Stimulated activated CD4-positive, alpha-beta T cell treated with anti-CD3 and anti-CD28 coated beads, TNF-alpha, amount 100 ng/mL, for 1 hour (primary cell): ENCODE results near the gene PRSS57.

Experiments
- DNase-seq, 3 donors: peaks; one replicate each; pipeline ENCODE4 v3.0.0-alpha.2; 2020; ENCODE audit warnings: low read depth in 3 of 3, low spot score in 1 of 3

Gene PRSS57

DNA sequence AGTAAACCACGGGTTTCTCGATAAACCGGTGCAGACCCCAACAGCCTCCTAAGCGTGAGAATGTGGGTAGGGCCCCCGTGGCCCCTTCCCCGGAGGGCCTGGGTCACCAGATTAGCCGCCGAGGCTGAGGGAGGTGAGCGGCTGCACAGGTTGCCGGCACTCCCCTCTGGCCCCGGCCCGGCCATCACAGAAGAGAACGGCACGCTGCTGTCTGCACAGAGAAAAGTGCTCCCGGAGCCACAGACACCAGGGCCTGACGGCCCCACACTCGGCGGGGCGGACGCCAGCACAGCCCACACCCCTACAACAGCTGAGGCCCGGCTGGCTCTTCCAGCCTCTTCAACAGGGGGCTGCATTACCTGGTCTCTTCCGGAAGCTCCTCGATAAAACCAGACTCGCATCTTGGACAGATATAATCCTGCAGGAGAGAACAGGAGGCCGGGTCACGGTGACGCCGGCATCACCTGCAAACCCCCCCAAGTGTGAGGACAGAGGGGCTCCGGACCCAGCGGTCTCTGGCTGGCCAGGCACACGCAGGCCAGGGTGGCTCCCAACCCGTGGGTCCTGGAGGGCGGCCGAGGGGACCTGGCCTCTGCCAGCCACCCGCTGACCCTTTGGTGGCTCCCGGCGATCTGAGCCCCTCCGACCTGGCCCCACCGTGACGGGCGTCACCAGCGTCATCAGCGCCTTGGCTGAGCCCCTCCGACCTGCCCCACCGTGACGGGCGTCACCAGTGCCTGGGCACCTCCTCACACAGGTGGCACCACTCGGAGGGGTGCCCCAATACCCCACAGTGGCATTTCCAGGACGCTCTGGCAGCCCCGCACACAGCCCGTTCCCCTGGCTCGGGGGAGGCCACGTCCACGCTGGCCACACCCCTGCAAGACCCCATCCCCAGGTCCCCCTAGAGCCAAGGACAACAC lies 42.5 kb downstream of the PRSS57 start:
- DNase-seq: no peak

DNA sequence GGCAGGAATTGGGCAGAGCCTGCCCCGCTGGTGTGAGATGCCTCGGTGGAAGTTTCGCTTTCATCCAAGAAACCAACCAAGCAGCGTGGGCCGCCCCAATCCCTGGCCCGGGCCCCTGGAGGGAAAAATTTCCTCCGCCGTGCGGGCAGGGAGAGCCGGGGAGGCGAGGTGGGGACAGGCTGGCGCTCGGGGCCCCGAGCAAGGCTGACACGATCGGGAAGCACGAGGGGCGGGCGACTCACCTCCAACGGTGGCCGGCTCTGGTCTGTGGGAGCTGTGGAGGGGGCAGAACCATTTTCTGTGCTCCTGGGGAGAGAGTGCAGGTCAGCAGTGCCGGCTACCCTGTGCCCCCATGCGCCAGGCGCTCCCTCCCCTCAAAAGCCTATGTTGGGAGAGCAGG lies 43.3 kb downstream of the PRSS57 start:
- DNase-seq: no peak

DNA sequence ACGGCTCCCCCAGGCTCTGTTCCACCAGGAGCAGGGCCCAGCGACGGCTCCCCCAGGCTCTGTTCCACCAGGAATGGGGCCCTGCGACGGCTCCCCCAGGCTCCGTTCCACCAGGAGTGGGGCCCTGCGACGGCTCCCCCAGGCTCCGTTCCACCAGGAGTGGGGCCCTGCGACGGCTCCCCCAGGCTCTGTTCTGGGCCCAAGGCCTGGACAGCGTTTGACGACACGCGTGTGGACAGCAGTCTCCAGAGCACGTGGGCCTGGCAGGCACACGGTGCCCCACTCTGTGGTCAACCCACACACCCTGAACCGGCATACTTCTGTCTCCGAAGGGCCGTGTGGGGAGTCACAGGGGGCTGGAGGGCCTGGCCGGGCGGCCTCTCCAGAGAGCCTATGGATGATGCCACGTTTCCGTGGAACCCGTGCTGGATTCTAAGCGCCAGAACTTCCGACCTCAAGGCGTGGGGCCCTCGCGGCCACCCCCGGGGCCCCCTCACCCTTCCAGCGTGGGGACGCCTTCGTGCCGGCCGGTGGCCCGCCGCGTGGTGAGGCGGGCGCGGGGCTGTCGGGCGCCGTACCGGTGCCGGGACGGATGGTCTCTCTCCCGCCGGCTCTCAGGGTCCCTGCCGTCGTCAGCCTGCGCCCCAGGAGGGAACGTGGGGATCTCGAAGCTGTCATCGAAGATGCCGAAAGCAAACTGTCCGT lies 44.0 kb downstream of the PRSS57 start:
- no peak for DNase-seq

DNA sequence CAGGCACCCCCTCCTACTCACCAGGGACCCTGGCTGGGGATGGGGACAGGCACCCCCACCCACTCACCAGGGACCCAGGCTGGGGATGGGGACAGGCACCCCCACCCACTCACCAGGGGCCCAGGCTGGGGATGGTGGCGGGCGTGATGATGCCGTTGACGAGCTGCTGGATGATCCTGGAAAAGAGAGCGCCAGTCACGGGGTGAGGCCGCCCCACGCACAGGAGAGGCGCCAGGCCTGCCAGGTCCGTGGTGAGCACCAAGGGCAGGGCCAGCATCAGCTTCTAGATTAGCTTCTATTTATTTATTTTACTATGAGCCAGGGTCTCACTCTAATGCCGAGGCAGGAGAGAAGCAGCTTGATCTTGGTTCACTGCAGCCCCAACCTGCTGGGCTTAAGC lies 45.1 kb downstream of the PRSS57 start:
- no peak for DNase-seq

DNA sequence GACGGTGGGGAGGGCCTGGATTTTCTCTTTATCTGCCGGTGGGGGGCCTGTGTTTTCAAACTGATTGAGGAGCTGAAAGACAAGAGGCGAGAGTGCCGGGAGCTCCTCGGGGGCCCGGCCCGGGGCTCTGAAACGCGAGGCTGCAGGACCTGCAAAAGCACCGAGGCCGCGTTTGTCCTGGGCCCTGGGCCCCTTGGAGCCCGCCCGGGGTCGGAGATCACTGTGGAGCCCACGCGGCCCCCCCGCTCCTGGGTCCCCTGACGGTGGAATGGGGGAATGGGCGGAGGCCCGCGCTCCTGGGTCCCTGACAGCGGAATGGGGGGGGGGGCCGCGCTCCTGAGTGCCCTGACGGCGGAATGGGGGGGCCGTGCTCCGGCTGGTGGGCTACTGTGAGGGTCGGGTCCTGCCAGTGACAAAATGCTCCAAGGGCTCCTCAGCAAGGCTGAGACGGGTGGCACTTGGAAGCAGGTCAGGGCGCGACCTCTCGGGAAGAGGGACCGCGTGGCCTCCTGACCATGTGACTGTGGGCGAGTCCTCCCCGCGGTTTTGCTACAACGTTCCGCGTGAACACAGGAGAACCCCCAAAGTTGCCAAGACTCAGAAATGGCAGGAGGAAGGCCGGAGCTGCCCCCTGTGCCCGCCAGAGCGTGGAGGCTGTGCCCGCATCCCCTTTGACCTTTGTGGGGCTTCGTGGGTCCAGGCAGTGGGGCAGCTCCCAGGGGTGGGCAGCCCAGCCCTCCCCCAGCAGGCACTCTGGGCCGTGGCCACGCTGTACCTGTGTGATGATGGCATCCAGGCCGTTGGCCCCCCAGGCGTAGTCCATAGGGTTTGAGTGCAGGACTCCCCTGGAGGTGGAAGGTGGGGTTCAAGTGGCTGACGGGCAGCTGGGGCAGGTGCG lies 46.1 kb downstream of the PRSS57 start:
- DNase-seq: no peak

DNA sequence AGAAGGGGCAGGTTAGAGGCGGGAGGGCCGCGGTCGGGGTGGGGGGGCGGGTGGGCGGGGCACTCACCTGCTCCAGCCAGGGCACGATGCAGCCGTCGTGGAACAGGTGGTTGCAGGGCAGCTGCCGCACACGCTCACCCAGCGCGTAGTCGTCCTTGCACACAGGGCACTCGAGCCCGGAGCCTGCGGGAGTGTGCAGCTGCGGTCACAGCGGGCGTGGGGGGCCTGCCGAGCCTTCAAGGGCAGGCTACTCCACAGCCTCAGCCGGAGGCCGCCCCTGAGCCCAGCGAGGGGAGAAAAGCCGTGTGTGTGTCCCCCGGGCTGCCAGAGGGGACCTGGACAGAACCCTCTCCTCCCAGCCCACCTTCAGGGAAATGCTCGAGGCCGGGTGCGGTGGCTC lies 46.9 kb downstream of the PRSS57 start:
- DNase-seq: no peak

DNA sequence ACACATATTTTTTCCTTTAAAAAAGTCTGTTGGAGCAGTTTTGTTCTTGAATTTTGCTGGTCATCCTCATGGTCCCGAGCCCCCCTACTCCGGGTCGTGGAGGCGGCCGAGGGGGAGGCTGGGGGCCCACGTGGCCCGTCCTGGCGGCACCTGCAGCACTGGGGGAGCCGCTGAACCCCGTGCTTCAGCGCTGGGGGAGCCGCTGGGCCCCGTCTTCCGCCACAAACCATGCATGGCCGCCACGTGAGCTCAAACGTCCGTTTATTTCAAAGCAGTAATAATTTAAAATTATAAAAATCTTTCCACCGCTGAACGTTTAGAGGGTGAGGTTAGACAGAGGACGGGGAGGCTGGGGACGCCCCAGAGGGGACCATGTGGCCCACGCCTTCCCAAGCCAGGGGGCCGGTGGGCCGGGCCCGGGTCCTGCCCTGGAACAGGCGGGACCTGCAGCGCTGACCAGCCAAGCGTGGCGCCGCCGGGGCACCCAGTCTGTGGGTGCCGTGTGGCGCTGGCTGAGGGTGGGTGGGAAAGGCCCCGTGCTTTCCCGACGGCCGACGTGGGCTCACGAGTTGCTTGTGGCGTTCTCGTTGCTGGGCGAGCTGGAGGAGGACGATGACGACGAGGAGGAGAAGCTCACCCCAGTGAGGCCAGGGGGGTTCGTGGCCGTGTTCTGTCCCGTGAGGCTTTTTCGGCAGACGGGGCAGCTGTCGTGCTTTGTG lies 47.5 kb downstream of the PRSS57 start:
- no peak for DNase-seq

DNA sequence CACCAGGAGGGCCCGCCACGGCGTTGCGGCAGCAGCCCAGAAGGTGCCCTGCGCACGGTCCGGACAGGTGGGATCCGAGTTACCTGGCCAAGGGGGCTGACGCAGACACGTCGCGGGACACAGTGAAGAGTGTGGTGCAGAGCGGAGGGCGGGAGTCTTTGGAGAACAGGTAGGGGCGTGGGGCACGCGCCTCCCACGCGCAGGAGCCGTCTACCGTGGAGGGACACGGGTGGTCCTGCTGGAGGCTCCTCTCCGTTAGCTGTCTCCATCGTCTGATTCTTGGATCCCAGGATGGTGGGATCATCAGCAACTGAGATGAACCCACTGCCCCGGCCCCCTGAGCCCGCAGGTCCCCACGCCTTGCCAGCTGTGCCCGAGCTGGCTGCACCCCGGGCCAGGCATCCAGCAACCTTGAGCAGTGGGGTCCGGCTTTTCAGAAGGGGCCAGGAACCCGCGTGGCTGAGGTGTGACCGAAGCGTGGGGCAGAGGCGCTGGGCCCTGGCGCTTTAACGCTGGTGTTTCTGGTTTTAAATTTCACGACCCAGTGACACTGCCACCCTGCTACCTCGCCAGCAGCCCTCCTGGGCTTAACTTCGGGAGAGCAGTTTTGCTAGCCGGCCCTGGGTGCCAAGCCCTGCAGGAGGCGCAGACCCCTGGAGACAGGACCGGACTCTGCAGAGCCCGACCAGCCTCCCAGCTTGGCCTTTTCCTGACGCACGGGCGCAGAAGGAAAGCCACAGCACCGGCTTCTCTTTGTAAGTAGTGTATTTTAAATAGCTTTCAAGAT lies 48.3 kb downstream of the PRSS57 start:
- no peak for DNase-seq

DNA sequence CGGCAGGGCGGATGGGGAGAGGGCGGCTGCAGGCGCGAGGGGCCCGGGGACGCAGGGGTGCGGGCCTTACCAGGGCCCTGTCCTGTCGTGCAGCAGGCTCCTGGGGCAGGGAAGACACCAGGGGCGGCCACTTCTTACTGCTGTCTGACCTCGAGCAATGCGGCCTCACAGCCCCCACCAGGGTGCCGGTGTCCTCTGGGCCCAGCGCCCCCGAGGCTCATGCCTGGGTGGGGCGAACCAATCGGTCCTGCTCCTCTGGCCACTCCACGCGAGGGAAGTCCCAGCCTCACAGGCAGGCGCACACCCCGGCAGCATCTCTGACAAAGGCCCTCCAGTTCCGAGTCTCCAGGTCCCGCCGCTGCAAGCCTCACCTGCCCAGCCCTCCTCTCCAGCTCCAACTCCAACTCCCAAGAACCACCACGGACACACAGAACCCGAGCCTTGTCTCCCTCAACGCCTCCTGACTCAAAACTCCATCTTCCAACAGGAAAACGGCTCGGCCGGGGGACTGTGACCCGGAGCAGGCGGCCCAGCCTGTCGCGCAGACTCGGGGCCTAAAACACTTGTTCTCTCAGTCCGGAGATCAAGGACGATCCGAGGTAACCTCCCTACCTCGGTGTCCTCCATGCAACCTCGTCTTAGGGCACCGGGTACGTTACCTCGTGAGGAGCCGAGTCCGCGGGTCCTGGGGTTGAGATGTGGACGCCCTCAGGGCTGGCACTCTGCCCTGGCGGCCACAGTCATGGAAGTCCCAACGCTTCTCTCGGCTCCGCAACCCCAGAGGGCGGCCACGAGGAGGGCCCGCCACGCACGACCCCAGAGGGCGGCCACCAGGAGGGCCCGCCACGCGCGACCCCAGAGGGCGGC lies 49.1 kb downstream of the PRSS57 start:
- DNase-seq: no peak

DNA sequence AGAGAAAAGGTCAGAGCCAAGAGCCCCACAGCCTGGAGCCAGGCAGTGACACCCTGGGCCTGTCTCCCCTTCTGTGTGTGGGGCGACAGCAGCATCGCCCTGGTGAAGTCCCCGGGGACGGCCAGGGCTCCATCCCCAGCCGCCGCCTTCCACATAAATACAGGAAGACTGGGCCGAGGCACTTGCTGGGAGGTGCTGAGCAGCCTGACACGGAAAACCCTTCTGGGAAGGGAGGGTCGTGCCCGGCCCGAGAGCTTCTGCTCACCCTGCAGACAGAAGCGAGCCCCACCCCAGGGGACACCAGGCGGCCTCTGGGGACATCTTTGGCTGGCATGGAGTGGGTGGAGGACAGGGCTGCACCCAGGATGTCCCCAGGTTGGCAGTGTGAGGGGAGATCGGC lies 50.5 kb downstream of the PRSS57 start:
- DNase-seq: no peak

DNA sequence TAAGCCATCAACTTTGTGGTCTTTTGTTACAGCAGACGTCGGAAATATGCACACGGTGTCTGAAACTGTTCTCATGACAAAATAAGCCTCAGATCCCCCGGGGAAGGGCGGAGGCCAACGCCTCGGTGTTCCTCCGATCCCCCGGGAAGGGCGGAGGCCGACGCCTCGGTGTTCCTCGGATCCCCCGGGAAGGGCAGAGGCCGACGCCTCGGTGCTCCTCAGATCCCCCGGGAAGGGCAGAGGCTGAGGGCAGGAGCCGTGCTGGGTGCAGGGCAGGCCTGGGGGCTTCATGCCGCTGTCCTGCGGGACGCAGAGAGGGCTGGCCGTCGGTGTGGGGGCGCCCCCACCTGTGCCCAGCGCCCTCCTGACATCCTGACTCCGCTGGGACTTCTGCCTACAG lies 50.9 kb downstream of the PRSS57 start:
- DNase-seq: no peak

DNA sequence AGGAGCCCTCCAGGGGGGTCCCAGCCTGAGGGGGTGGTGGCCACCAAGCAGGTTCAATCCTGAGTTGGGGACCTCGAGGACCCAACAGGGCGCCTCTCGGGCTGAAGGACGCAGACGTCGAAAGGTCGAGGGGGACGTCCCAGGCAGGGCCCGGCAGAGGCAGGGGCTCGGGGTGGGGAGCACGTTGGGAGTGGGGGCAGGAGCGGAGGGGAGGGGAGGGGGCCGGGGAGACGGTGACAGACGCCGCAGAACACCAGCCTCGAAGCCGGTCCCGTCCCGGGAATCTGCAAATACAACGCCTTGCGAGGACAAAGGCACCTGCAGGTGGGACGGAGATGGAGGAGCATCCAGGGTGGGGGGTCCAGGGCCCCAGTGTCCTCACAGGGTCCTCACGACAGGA lies 51.5 kb downstream of the PRSS57 start:
- DNase-seq: no peak

DNA sequence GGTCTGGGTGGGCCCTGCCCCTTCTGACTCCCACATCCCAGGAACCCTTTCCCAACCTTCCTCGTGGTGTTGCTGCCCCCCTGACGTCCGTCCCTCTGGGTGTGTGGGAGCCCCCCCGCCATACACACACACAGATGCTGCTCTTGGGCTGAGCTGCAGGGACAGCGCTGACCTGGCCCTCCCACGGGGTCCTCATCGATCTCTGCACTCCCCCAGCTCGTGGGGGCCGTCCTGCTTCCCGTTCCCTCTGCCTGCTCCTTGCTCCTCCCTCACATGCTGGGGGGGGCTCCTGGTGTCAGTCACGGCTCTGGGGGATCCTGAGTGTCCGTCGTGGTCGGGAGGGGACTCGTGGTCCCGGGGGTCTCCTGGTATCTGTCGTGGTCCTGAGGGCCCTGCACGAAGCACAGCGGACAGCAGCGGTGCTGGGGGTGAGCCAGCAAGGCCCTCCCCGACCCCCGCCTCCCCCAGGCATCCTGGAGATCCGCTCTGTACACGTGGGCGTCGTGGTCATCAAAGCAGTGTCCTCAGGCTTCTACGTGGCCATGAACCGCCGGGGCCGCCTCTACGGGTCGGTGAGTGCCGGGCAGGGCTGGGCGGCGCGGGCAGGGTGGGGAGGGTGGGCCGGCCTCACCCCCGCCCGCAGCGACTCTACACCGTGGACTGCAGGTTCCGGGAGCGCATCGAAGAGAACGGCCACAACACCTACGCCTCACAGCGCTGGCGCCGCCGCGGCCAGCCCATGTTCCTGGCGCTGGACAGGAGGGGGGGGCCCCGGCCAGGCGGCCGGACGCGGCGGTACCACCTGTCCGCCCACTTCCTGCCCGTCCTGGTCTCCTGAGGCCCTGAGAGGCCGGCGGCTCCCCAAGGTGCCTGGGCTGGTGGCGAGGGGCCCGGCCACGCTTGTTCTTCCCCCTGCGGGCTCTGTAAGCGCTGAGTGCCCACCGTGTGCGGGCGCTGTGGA lies 52.2 kb downstream of the PRSS57 start:
- DNase-seq: no peak

DNA sequence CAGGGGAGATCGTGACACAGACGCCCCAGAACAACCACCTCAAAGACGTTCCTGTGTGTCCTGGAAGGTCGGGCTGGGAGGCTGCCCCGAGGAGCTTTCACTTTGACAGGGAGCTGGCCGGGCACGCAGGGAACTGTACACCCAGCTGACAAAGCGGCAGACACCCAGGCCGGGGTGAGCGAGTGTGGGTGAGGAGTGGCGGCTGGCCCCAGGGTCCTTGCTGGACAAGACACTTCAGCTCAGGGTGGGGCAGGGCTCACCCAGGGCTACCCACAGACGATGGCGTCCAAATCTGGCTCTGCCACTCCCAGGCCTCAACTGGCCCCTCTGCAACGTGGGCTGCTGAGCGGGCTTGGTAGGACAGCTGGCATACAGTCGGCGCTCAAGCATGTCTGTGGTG lies 53.5 kb downstream of the PRSS57 start:
- no peak for DNase-seq

DNA sequence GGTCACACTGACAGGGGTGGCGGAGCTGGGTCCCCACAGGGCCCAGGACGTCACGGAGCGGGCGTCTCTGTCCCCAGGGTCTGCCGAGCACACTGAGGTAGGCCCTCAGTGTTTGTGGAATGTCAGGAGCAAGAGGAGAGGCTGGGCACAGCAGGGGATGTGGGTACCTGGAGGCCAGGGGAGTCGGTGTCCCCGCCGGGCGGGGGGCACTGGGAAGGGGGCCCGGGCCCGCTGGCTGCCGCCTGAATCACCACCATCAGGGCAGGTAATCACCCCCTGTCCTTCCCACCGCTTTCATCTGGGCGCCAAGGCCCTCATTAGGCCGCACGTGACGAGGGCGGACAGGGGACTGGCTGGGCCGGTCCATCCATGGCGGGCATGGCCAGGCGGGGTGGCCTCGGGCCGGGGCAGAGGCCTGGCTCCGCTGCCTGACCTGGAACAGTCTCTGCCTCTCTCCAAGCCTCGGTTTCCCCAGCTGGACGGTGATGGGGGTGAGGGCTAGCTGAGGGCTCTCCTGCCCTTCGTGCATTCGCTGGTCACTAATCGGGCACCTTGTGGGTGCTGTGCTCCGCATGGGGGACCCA lies 54.6 kb downstream of the PRSS57 start:
- no peak for DNase-seq

DNA sequence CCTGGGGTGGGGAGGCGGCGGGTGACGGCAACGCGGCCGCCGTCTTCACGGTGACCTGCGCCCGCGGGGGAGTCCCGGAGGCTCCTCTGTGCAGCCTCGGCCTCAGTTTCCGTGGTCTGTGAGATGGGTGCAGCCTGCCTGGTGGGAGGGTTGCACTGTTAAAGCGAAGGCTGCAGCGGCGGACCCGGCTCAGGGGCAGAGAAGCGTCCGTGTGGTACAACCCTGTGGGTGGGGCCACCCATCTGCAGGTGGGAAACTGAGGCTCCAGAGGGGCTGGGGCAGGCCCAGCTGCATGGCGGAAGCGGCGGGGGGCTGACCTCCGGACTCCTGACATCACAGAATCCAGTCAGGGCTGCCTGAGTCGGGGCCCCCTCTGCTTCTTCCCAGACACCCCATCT lies 55.1 kb downstream of the PRSS57 start:
- DNase-seq: no peak

DNA sequence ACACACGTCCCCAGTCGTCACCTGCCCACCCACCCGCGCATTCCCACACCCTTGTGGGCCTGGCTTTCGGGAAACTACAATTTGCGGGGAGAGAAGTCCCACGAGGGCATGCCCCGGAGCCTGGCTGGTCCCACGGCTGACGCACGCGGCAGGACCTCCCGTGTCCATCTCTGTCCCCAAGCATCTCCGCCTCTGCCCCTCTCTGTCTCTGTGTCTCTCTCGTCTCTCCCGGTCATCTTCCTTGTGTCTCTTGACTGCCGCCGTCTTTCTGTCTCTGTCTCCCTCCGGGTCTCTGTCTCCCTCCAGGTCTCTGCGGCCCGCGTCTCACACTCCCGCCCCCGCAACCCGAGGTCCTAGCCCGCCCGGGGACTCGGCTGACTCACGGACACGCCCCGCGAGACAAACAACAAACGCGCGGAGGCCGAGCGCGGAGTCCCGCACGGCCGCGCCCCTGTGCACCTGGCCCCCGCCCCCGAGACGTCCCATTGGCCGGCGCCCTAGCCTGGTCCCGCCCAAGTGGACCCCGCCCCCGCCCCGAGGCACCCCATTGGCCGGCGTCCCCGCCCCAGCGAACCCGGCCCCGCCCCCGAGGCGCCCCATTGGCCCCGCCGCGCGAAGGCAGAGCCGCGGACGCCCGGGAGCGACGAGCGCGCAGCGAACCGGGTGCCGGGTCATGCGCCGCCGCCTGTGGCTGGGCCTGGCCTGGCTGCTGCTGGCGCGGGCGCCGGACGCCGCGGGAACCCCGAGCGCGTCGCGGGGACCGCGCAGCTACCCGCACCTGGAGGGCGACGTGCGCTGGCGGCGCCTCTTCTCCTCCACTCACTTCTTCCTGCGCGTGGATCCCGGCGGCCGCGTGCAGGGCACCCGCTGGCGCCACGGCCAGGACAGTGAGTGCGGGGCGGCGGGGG lies 55.7 kb downstream of the PRSS57 start, which contains the start of gene FGF22:
FGF22 (plus strand) TSS at position 627 of the 908 bp plus-strand sequence; CDS start at position 674, 47 bp downstream.
- DNase-seq: peak; percentile 93 to 96 (median 95)
